ENCODE results near the gene APOLD1.
"Not testable (repeated sequence)": the region's sequence is repeated elsewhere in the genome, so short reads cannot be mapped to it uniquely, and the experiment has no call there.

Gene APOLD1

GRCh38 chr12:12786706-12787601, 1.5 kb downstream of the APOLD1 start:
- DNase-seq (ENCODE audit: low read depth), result peak; percentile 73

- no peak for DNase-seq (ENCODE audit: low read depth)
Observed at GRCh38 chr12:12788131-12788530, 2.7 kb downstream of the APOLD1 start.

GRCh38 chr12:12788675-12789368, 3.4 kb downstream of the APOLD1 start:
- DNase-seq (ENCODE audit: low read depth), result peak; percentile 67

- DNase-seq (ENCODE audit: low read depth), result no peak
Observed at GRCh38 chr12:12790956-12791355, 5.5 kb downstream of the APOLD1 start.

GRCh38 chr12:12791756-12792369, 6.4 kb downstream of the APOLD1 start:
- no peak for DNase-seq (ENCODE audit: low read depth)

GRCh38 chr12:12792421-12792820, 7.0 kb downstream of the APOLD1 start:
- DNase-seq (ENCODE audit: low read depth), result no peak

- no peak for DNase-seq (ENCODE audit: low read depth)
Observed at GRCh38 chr12:12794686-12795085, 9.2 kb downstream of the APOLD1 start.

GRCh38 chr12:12796171-12796570, 10.7 kb downstream of the APOLD1 start:
- DNase-seq (ENCODE audit: low read depth), result peak; percentile 57

- DNase-seq (ENCODE audit: low read depth), result peak; percentile 61
Observed at GRCh38 chr12:12796928-12797793, 11.7 kb downstream of the APOLD1 start.

- peak; percentile 15 for DNase-seq (ENCODE audit: low read depth)
Observed at GRCh38 chr12:12797794-12798152, 12.3 kb downstream of the APOLD1 start.

- DNase-seq (ENCODE audit: low read depth), result no peak
Observed at GRCh38 chr12:12798480-12798879, 13.0 kb downstream of the APOLD1 start.

- peak; percentile 30 for DNase-seq (ENCODE audit: low read depth)
Observed at GRCh38 chr12:12799163-12799920, 13.9 kb downstream of the APOLD1 start.

GRCh38 chr12:12800406-12801180, 15.1 kb downstream of the APOLD1 start:
- peak; percentile 94 for DNase-seq (ENCODE audit: low read depth)

- not testable (repeated sequence) for DNase-seq (ENCODE audit: low read depth)
Observed at GRCh38 chr12:12801656-12802055, 16.2 kb downstream of the APOLD1 start.

- peak; percentile 77 for DNase-seq (ENCODE audit: low read depth)
Observed at GRCh38 chr12:12803186-12803585, 17.7 kb downstream of the APOLD1 start.

GRCh38 chr12:12804011-12804410, 18.6 kb downstream of the APOLD1 start:
- DNase-seq (ENCODE audit: low read depth), result no peak

GRCh38 chr12:12804432-12804886, 19.0 kb downstream of the APOLD1 start:
- peak; percentile 88 for DNase-seq (ENCODE audit: low read depth)

GRCh38 chr12:12806784-12807516, 21.5 kb downstream of the APOLD1 start:
- DNase-seq (ENCODE audit: low read depth), result no peak

GRCh38 chr12:12807517-12807903, 22.1 kb downstream of the APOLD1 start:
- DNase-seq (ENCODE audit: low read depth), result not testable (repeated sequence)
